DMS79 treated with DMSO at 0.1 percent for 48 hours (cell line): Measurements from ENCODE around the gene ALG3.

ENCODE experiments used
- DNase-seq: peaks from one replicate; lab custom pipeline; 2025; lab: John Stamatoyannopoulos, UW

The ALG3 gene

GRCh38 chr3:184235381-184236032 is 13.3 kb downstream of the ALG3 start:
- DNase-seq, result no peak

- DNase-seq, result no peak
These were observed 13.9 kb downstream of the ALG3 start for GRCh38 chr3:184234671-184235380.

DNA sequence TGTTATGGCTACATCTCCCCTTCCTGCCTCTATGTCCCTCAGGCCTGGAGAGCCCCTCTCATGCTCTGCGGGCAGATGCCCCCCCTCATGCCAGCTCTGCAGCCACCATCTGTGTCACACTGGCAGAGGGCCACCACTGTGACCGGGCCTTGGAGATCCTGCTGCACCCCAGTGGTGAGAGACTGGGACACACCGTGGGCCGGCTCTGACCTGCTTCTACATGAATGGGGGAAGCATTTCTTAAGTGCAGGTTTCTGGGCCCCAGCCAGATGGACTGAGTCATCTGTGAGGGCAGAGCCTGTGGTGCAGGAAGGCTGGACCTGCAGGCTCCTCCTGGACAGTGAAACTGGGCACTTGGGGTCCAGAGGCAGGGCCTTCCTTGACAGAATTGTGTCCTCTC is 14.5 kb downstream of the ALG3 start:
- DNase-seq, result peak; percentile 22

DNA sequence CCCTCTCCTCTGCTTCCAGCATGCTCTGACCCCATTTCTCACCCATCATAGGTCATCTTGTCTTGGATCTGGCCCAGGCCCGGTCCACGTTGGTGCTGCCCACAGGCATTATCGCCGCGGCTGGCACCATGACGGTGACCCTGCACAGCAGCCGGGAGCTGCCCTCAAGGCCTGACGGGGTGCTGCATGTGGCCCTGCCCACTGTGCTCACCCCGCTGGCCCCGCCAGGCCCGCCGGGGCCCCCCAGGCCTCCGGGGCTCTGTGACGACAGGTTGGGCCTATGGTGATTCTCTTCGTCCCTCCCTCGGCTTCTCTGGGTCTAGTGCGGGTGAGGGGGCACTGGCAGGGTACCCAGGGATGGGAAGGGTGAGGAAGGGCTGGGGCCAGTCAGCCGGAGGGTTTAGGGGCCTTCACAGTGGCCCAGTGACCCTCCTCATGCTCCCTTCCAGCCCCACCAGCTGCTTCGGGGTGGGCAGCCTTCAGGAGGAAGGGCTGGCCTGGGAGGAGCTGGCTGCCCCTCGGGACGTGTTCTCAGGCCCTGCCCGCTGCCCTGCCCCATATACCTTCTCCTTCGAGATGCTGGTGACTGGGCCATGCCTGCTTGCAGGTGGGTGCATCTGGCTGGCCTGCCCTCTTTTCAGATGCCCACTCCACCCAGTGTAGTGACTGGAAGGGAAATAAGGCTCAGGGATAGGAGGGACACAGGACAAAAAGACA is 15.5 kb downstream of the ALG3 start:
- DNase-seq, result no peak

DNA sequence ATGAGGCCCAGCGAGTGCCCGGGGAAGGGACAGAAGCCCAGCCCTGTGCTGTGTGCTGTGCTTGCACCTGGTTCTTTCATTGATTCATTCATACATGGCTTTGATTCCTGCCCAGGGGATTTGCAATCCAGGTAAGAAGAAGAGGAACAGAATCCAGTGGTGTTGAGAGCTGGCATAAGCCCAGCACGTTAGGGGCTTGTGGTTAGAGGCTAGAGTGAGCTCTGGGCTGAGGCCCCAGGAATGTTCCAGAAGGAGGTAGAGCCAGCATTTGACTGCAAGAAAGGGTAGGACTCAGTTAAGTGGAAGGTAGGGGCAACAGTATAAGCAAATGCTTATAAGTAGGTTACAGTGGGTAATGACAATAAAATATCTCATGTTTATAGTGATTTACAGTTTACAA is 17.1 kb downstream of the ALG3 start:
- peak; percentile 27 for DNase-seq

GRCh38 chr3:184230603-184231528 is 17.9 kb downstream of the ALG3 start:
- peak; percentile 52 for DNase-seq

DNA sequence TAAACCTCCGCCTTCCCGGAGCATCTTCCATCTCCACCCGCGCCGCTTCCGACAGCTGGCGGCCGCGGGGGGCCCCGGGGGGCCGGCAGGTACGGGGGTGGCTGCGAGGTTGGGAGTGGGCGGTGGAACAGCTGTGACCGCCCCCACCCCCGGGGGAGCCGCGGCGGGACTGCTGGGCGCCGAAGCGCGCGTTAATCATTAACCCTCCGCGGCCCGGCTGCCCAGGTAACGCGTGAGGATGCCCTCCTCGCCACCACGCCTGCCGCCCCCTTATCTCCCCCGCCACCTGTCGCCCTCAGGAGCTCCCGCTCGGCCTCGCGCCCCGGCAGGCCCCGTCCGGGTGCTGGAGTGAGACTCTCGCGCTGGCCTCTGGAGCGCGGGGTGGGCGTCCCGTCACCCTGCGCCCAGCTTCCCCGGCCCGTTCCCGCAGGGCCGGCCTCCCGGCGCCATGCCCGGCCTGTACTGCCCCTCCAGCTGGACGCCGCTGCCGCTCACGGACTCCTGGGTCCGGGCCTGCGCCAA is 18.6 kb downstream of the ALG3 start:
- no peak for DNase-seq

- DNase-seq, result peak; percentile 38
These were observed 19.2 kb downstream of the ALG3 start, which contains the start of gene VWA5B2 for GRCh38 chr3:184229394-184230080. Gene VWA5B2 (plus strand): TSS chr3:184229585. CDS start chr3:184230529, 944 bp downstream.

- peak; percentile 14 for DNase-seq
These were observed 20.2 kb downstream of the ALG3 start for GRCh38 chr3:184228376-184229137.

- DNase-seq, result no peak
These were observed 21.3 kb downstream of the ALG3 start for GRCh38 chr3:184227481-184227935.

- no peak for DNase-seq
These were observed 24.8 kb downstream of the ALG3 start for GRCh38 chr3:184223946-184224345.

GRCh38 chr3:184222521-184222920 is 26.2 kb downstream of the ALG3 start:
- no peak for DNase-seq

DNA sequence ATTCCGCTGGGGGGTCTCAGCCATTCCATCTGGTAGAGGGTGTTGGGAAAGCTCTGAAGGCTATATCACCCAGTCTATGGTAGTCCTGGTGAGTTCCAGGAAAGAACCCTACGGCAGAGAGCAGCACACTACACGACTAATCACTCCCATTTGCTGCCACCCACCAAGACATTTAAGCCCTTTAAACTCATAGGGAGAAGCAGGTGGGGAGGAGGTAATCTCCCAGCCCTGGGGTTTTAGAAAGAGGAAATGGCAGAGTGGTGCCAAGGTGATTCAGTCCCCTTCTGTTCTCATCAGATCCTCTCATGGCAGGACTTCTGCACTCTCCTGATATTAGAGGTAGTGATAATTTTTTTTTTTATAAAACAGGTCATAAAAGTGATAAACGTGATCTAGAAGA is 29.9 kb downstream of the ALG3 start:
- DNase-seq, result no peak

- no peak for DNase-seq
These were observed 37.0 kb downstream of the ALG3 start for GRCh38 chr3:184211718-184212117.

- DNase-seq, result no peak
These were observed 37.5 kb downstream of the ALG3 start for GRCh38 chr3:184211297-184211696.

GRCh38 chr3:184209146-184209923 is 39.4 kb downstream of the ALG3 start:
- no peak for DNase-seq

DNA sequence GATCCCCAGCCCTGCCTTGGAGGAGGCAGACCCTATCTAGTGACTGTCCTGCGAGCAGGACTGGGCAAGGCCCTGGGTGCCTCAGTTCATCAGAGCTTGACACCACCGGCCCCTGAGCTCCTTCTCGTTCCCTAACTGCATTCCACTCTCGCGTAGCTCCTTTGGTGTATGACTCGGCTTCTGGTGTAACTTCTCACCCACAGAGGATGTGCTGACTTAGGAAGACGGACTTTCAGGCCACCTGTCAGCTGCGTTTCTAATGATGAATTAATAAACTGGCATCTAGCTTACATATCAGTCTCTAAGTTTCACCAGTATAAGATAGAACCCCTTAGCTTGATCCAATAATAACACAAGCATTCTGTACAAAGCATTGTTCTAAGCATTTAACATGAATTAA is 45.2 kb downstream of the ALG3 start:
- DNase-seq, result no peak

DNA sequence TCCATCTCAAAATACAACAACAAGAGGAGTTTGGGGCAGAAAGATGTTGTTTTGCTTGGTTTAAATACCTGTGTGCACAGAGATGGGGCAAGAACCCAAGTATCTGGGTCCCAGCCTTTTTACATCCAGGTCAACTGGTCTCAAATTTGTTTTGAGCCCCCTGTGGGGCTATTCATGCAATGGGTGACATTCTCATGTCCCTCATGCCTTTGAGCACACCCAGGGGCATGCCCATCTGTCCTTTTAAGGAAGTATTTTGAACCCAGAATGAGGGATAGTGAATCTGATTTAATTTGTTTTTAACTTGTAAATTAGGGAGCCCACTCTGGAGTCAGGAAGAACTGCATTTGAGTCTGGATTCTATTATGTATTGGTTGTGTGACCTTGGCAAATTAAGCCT is 47.9 kb downstream of the ALG3 start:
- DNase-seq, result no peak

GRCh38 chr3:184198509-184198908 is 50.3 kb downstream of the ALG3 start:
- no peak for DNase-seq
